GM10266 (cell line): Measurements from ENCODE around the gene CACNA1C.

Experiments
- DNase-seq: peaks from one replicate; pipeline ENCODE4 v3.0.0; 2012; ENCODE audit errors: extremely low spot score
- TF ChIP-seq, protein P1 (sequence below): IDR thresholded peaks from 2 replicates; pipeline ENCODE4 v1.5.1; 2012; ENCODE audit warnings: mild to moderate bottlenecking, low read depth; ENCODE audit not compliant: control insufficient read depth, insufficient read depth; ENCODE audit errors: missing control alignments

The CACNA1C gene

DNA sequence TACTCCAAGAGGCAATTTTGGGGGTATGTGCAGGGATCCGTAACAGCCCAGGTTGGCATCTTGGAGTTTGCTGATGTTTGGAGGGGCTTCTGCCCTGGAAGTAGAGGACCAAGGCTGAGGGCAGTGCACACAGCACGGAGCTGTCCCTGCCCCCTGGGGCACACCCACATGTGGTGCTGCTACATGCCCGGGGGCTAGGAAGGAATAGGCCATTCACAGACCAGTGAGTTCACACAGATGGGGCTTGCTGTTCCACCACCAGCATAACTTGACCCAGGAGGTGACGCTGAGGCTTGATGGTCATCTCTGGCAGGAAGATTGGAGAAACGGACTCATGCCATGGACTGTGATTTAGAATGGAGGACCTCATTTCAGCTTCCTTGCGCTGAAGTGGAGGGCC lies 510.9 kb downstream of the CACNA1C start:
- TF ChIP-seq, protein P1, sequence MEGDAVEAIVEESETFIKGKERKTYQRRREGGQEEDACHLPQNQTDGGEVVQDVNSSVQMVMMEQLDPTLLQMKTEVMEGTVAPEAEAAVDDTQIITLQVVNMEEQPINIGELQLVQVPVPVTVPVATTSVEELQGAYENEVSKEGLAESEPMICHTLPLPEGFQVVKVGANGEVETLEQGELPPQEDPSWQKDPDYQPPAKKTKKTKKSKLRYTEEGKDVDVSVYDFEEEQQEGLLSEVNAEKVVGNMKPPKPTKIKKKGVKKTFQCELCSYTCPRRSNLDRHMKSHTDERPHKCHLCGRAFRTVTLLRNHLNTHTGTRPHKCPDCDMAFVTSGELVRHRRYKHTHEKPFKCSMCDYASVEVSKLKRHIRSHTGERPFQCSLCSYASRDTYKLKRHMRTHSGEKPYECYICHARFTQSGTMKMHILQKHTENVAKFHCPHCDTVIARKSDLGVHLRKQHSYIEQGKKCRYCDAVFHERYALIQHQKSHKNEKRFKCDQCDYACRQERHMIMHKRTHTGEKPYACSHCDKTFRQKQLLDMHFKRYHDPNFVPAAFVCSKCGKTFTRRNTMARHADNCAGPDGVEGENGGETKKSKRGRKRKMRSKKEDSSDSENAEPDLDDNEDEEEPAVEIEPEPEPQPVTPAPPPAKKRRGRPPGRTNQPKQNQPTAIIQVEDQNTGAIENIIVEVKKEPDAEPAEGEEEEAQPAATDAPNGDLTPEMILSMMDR = no peak

DNA sequence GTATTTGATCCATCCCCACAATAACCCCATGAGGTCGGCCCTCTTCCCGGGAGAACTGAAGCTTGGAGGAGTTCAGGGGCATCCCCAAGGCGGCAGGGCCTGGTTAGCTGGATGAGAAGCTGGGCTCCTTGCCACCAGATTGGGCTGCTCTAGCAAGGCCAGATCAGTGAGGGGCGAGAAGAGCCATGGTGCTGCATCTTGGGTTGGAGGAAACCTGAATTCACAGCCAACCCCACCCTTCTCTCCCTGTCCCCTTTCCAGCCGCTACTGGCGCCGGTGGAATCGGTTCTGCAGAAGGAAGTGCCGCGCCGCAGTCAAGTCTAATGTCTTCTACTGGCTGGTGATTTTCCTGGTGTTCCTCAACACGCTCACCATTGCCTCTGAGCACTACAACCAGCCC lies 513.4 kb downstream of the CACNA1C start:
- DNase-seq = no peak
- TF ChIP-seq, protein P1 = no peak

More for the DNA sequence above, 510.9 kb downstream of the CACNA1C start:
- DNase-seq = no peak

DNA sequence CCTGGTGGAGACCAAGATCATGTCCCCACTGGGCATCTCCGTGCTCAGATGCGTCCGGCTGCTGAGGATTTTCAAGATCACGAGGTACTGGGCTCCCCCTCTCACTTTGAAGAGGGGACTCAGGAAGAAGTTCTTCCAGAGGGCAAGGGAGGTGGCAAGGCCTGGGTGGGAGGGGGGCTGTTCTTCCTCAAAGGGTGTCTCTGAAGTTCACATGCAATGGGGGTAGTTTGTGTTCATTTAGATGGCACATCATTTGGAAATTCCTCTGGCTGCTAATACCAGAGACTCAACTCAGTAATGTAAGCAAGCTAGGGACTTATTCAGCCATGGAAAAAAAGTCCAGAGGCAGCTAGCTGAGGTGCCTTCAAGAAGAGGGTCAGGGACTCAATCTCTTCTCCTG lies 514.9 kb downstream of the CACNA1C start:
- TF ChIP-seq, protein P1 = no peak
- no peak for DNase-seq

DNA sequence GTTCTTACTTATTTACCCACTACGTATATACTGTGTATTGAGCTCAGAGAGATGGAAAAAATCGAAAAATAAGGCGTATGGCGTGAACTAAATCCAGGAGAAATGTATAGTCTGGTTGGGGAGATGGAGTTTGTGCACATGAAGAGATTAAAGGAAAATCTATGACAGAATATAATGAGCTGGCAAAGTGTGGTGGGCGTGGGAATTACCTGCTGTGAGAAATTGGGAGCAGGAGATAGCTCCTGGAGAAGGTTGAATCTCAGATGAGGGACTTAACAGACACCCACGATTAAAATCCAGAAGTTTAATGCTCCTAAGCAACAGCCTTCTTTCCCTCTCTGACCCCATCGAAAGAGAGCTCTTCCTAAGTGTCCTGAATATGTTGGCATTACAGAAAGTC lies 517.8 kb downstream of the CACNA1C start:
- TF ChIP-seq, protein P1 = no peak

DNA sequence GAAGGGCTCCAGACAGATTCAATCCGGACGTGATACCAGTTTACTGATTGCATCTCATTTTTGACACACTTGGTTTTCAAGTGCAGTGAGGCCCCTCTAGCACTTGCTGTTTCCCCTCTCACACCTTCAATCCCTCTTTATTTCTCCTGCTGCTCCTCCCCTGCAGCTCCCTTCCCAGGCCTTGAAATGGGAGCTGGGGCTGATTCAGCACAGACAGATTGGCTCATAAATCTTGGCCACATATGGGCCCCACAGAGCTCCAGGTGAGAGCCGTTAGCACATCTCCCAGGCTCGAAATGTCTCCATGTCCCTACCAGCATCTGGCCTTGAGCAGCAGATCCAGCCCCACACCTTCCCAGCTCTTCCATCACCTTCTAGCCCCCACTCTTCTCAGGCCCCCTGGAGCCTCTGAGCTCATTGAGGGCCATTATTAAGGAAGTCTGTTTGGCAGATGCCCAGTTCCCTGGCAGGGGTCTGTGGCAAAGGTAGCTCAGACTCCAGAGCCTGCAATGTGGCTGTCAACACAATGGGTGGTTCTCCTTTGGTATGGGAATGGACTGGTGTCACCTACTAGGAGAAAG lies 521.7 kb downstream of the CACNA1C start:
- TF ChIP-seq, protein P1 = no peak
- DNase-seq = no peak

More for the DNA sequence above, 517.8 kb downstream of the CACNA1C start:
- DNase-seq = no peak

DNA sequence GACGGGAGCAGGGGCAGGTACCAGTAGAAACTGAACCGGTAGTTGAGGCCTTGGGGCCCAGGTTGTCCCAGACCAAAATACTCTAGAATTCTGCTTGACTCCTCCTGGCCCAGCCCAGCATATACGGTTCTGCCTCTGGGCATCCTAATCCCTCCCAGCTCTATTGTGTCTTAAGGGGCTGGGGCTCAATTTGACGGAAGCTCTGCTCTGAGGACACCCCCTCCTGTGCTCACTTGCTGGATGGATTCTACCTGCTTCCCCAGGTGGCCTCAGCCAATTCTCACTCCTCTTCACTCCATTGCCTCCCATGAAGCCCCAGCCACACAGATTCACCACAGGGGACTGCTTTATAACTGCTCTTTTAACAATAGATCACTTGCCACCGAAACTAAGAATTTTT lies 522.5 kb downstream of the CACNA1C start:
- no peak for DNase-seq
- TF ChIP-seq, protein P1 = no peak

DNA sequence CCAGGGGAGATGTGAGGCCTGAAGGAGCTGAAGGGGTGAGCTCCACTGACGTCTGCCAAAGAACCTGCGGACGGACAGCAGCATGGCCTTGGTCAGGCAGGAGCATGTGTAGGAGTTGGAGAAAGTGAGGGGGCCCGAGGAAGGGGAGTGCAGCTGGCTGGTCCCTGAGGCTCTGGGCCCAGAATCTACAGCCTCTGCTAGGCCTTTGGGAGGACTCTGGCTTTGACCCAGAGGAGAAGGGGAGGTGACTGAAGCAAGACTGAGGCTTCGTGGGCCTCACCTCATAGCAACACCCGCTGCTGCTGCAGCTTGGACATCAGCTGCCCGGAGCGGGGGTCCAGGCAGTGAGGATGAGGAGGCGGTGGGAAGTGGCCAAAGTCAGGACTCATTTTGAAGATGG lies 525.4 kb downstream of the CACNA1C start:
- no peak for DNase-seq
- TF ChIP-seq, protein P1 = no peak
